Measurements from ENCODE around the gene TSSK6.

- TF ChIP-seq CTCF (IDR thresholded peaks at IDR 0.05) (no peak), POLR2A (IDR thresholded peaks at IDR 0.05) (no peak)
Measured at GRCh38 chr19:19464339-19465098, 50.8 kb downstream of the TSSK6 start.
